GM23338 (cell line): ENCODE measurements around the gene LRP1B.

ENCODE experiments used
- CREB1 ChIP-seq: fragments of 250-450 bp; sonication (Bioruptor Pico); IDR thresholded peaks from 2 replicates; pipeline ENCODE4 v1.5.0; 2020; ENCODE audit warnings: low read depth, mild to moderate bottlenecking, moderate library complexity
- EZH2 ChIP-seq: fragments of 200-600 bp; sonication (generic); IDR thresholded peaks from one replicate; pipeline ENCODE4 v1.8.0; 2017; ENCODE audit warnings: antibody characterized with exemption, mild to moderate bottlenecking, low read depth; ENCODE audit not compliant: unreplicated experiment
- EZH2phosphoT487 ChIP-seq: fragments of 200-600 bp; sonication (generic); IDR thresholded peaks from one replicate; pipeline ENCODE4 v1.8.1; 2018; ENCODE audit warnings: antibody characterized with exemption; ENCODE audit not compliant: unreplicated experiment
- JUNB ChIP-seq: IDR thresholded peaks from one replicate; pipeline ENCODE4 v1.6.1; 2016; ENCODE audit warnings: antibody characterized with exemption; ENCODE audit not compliant: unreplicated experiment
- NANOG ChIP-seq: IDR thresholded peaks from 2 replicates; pipeline ENCODE4 v1.6.1; 2016; ENCODE audit warnings: antibody characterized with exemption, borderline replicate concordance
- POLR2AphosphoS5 ChIP-seq: IDR thresholded peaks from 2 replicates; pipeline ENCODE4 v1.6.1; 2016; ENCODE audit warnings: antibody characterized with exemption, low read depth
- STAT1 ChIP-seq: IDR thresholded peaks from one replicate; pipeline ENCODE4 v1.6.1; 2016; ENCODE audit warnings: antibody characterized with exemption; ENCODE audit not compliant: unreplicated experiment
- TF ChIP-seq, protein P1 (sequence below), 2 experiments: fragments of 200-600 bp in 1 of 2; sonication (generic) in 1 of 2; conservative IDR thresholded peaks; 2 replicates each; pipeline versions ENCODE4 v1.5.1 to v1.6.1; 2016 to 2017; ENCODE audit warnings: antibody characterized with exemption in 2 of 2, low read depth in 2 of 2, mild to moderate bottlenecking in 2 of 2, moderate library complexity in 1 of 2
- TF ChIP-seq, protein P2 (sequence below): IDR thresholded peaks from 2 replicates; pipeline ENCODE4 v1.6.1; 2016; ENCODE audit warnings: antibody characterized with exemption
- TF ChIP-seq, protein P3 (sequence below): IDR thresholded peaks from one replicate; pipeline ENCODE4 v1.6.1; 2018; ENCODE audit warnings: antibody characterized with exemption; ENCODE audit not compliant: unreplicated experiment
- TF ChIP-seq, protein P4 (sequence below): fragments of 250-450 bp; sonication (Bioruptor Pico); IDR thresholded peaks from 2 replicates; pipeline ENCODE4 v1.5.0; 2020; ENCODE audit warnings: mild to moderate bottlenecking, moderate library complexity

DNA sequence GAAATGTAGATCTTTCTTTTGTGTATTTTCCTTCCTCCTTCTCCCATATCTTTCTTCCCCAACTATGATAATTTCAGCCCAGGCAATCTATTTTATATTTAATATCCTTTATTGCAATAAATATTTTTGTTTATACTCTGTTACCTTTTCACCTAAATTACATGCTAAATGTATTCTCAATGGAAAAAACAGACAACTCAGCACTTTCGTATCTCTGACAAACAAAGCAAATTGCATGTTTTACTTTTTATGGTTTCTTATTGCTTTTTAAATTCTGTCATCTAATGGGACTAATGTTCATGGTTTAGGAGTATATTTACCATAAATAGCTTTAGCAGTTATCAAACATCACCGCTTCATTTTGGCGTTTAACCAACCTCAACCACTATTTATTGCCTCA lies 74.0 kb downstream of the LRP1B start:
- TF ChIP-seq, protein P1, sequence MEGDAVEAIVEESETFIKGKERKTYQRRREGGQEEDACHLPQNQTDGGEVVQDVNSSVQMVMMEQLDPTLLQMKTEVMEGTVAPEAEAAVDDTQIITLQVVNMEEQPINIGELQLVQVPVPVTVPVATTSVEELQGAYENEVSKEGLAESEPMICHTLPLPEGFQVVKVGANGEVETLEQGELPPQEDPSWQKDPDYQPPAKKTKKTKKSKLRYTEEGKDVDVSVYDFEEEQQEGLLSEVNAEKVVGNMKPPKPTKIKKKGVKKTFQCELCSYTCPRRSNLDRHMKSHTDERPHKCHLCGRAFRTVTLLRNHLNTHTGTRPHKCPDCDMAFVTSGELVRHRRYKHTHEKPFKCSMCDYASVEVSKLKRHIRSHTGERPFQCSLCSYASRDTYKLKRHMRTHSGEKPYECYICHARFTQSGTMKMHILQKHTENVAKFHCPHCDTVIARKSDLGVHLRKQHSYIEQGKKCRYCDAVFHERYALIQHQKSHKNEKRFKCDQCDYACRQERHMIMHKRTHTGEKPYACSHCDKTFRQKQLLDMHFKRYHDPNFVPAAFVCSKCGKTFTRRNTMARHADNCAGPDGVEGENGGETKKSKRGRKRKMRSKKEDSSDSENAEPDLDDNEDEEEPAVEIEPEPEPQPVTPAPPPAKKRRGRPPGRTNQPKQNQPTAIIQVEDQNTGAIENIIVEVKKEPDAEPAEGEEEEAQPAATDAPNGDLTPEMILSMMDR (conservative IDR thresholded peaks at IDR 0.05; ENCODE audit: low read depth in 2 of 2) = no peak
- no peak for TF ChIP-seq POLR2AphosphoS5
- no peak for TF ChIP-seq EZH2
- TF ChIP-seq JUNB = no peak
- TF ChIP-seq CREB1 (CRISPR knock-in tag) = no peak
- no peak for TF ChIP-seq EZH2phosphoT487
- TF ChIP-seq, protein P2, sequence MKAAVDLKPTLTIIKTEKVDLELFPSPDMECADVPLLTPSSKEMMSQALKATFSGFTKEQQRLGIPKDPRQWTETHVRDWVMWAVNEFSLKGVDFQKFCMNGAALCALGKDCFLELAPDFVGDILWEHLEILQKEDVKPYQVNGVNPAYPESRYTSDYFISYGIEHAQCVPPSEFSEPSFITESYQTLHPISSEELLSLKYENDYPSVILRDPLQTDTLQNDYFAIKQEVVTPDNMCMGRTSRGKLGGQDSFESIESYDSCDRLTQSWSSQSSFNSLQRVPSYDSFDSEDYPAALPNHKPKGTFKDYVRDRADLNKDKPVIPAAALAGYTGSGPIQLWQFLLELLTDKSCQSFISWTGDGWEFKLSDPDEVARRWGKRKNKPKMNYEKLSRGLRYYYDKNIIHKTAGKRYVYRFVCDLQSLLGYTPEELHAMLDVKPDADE = no peak
- TF ChIP-seq, protein P3, sequence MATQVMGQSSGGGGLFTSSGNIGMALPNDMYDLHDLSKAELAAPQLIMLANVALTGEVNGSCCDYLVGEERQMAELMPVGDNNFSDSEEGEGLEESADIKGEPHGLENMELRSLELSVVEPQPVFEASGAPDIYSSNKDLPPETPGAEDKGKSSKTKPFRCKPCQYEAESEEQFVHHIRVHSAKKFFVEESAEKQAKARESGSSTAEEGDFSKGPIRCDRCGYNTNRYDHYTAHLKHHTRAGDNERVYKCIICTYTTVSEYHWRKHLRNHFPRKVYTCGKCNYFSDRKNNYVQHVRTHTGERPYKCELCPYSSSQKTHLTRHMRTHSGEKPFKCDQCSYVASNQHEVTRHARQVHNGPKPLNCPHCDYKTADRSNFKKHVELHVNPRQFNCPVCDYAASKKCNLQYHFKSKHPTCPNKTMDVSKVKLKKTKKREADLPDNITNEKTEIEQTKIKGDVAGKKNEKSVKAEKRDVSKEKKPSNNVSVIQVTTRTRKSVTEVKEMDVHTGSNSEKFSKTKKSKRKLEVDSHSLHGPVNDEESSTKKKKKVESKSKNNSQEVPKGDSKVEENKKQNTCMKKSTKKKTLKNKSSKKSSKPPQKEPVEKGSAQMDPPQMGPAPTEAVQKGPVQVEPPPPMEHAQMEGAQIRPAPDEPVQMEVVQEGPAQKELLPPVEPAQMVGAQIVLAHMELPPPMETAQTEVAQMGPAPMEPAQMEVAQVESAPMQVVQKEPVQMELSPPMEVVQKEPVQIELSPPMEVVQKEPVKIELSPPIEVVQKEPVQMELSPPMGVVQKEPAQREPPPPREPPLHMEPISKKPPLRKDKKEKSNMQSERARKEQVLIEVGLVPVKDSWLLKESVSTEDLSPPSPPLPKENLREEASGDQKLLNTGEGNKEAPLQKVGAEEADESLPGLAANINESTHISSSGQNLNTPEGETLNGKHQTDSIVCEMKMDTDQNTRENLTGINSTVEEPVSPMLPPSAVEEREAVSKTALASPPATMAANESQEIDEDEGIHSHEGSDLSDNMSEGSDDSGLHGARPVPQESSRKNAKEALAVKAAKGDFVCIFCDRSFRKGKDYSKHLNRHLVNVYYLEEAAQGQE = no peak
- TF ChIP-seq STAT1 = no peak
- TF ChIP-seq, protein P4, sequence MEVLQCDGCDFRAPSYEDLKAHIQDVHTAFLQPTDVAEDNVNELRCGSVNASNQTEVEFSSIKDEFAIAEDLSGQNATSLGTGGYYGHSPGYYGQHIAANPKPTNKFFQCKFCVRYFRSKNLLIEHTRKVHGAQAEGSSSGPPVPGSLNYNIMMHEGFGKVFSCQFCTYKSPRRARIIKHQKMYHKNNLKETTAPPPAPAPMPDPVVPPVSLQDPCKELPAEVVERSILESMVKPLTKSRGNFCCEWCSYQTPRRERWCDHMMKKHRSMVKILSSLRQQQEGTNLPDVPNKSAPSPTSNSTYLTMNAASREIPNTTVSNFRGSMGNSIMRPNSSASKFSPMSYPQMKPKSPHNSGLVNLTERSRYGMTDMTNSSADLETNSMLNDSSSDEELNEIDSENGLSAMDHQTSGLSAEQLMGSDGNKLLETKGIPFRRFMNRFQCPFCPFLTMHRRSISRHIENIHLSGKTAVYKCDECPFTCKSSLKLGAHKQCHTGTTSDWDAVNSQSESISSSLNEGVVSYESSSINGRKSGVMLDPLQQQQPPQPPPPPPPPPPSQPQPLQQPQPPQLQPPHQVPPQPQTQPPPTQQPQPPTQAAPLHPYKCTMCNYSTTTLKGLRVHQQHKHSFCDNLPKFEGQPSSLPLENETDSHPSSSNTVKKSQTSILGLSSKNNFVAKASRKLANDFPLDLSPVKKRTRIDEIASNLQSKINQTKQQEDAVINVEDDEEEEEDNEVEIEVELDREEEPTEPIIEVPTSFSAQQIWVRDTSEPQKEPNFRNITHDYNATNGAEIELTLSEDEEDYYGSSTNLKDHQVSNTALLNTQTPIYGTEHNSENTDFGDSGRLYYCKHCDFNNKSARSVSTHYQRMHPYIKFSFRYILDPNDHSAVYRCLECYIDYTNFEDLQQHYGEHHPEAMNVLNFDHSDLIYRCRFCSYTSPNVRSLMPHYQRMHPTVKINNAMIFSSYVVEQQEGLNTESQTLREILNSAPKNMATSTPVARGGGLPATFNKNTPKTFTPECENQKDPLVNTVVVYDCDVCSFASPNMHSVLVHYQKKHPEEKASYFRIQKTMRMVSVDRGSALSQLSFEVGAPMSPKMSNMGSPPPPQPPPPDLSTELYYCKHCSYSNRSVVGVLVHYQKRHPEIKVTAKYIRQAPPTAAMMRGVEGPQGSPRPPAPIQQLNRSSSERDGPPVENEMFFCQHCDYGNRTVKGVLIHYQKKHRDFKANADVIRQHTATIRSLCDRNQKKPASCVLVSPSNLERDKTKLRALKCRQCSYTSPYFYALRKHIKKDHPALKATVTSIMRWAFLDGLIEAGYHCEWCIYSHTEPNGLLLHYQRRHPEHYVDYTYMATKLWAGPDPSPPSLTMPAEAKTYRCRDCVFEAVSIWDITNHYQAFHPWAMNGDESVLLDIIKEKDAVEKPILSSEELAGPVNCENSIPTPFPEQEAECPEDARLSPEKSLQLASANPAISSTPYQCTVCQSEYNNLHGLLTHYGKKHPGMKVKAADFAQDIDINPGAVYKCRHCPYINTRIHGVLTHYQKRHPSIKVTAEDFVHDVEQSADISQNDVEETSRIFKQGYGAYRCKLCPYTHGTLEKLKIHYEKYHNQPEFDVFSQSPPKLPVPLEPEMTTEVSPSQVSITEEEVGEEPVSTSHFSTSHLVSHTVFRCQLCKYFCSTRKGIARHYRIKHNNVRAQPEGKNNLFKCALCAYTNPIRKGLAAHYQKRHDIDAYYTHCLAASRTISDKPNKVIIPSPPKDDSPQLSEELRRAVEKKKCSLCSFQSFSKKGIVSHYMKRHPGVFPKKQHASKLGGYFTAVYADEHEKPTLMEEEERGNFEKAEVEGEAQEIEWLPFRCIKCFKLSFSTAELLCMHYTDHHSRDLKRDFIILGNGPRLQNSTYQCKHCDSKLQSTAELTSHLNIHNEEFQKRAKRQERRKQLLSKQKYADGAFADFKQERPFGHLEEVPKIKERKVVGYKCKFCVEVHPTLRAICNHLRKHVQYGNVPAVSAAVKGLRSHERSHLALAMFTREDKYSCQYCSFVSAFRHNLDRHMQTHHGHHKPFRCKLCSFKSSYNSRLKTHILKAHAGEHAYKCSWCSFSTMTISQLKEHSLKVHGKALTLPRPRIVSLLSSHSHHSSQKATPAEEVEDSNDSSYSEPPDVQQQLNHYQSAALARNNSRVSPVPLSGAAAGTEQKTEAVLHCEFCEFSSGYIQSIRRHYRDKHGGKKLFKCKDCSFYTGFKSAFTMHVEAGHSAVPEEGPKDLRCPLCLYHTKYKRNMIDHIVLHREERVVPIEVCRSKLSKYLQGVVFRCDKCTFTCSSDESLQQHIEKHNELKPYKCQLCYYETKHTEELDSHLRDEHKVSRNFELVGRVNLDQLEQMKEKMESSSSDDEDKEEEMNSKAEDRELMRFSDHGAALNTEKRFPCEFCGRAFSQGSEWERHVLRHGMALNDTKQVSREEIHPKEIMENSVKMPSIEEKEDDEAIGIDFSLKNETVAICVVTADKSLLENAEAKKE = no peak
- no peak for TF ChIP-seq NANOG
